ENCODE data around the gene ELOVL1.

ELOVL1 gene

GRCh38 chr1:43327549-43328292, 40.1 kb downstream of the ELOVL1 start:
- no peak for DNase-seq (ENCODE audit: low spot score)

- DNase-seq (ENCODE audit: low spot score), result no peak
Observed at GRCh38 chr1:43325381-43325780, 42.4 kb downstream of the ELOVL1 start.

GRCh38 chr1:43324810-43325209, 43.0 kb downstream of the ELOVL1 start:
- no peak for DNase-seq (ENCODE audit: low spot score)

GRCh38 chr1:43322506-43322905, 45.3 kb downstream of the ELOVL1 start:
- no peak for DNase-seq (ENCODE audit: low spot score)

- peak; percentile 23 for DNase-seq (ENCODE audit: low spot score)
Observed at GRCh38 chr1:43321331-43321891, 46.4 kb downstream of the ELOVL1 start.

- DNase-seq (ENCODE audit: low spot score), result no peak
Observed at GRCh38 chr1:43319766-43320165, 48.0 kb downstream of the ELOVL1 start.

GRCh38 chr1:43319288-43319687, 48.5 kb downstream of the ELOVL1 start:
- no peak for DNase-seq (ENCODE audit: low spot score)

GRCh38 chr1:43318831-43319230, 49.0 kb downstream of the ELOVL1 start:
- DNase-seq (ENCODE audit: low spot score), result no peak

GRCh38 chr1:43317817-43318471, 49.9 kb downstream of the ELOVL1 start:
- no peak for DNase-seq (ENCODE audit: low spot score)

- DNase-seq (ENCODE audit: low spot score), result no peak
Observed at GRCh38 chr1:43316738-43317520, 50.9 kb downstream of the ELOVL1 start.

- DNase-seq (ENCODE audit: low spot score), result no peak
Observed at GRCh38 chr1:43315963-43316737, 51.7 kb downstream of the ELOVL1 start.

GRCh38 chr1:43315481-43315880, 52.3 kb downstream of the ELOVL1 start:
- DNase-seq (ENCODE audit: low spot score), result no peak

GRCh38 chr1:43314233-43314632, 53.6 kb downstream of the ELOVL1 start:
- DNase-seq (ENCODE audit: low spot score), result no peak

GRCh38 chr1:43313771-43314170, 54.0 kb downstream of the ELOVL1 start:
- DNase-seq (ENCODE audit: low spot score), result no peak

All from SW480 (cell line).